VCaP (cell line): ENCODE measurements around the gene WDR70.

ENCODE experiments used
- H3K27ac ChIP-seq: fragments of 450-650 bp; 2 replicates; pipeline ENCODE4 v1.5.1; 2017
- CTCF ChIP-seq: fragments of 450-650 bp; conservative IDR thresholded peaks from 2 replicates; pipeline ENCODE4 v1.5.1; 2017; ENCODE audit warnings: mild to moderate bottlenecking, moderate library complexity

The WDR70 gene

GRCh38 chr5:37694867-37695266, 315.7 kb downstream of the WDR70 start:
- H3K27ac ChIP-seq, result no peak overlapping the region
- no peak for TF ChIP-seq CTCF

GRCh38 chr5:37695647-37696046, 316.5 kb downstream of the WDR70 start:
- no peak for TF ChIP-seq CTCF
- H3K27ac ChIP-seq, result no peak overlapping the region

GRCh38 chr5:37696190-37697021, 317.3 kb downstream of the WDR70 start:
- H3K27ac ChIP-seq, result no peak overlapping the region
- TF ChIP-seq CTCF, result no peak

GRCh38 chr5:37701868-37702267, 322.8 kb downstream of the WDR70 start:
- no peak for TF ChIP-seq CTCF
- H3K27ac ChIP-seq, result no peak overlapping the region

- no peak for TF ChIP-seq CTCF
- no peak overlapping the region for H3K27ac ChIP-seq
Observed at GRCh38 chr5:37703841-37704241, 324.7 kb downstream of the WDR70 start.

GRCh38 chr5:37704406-37704805, 325.3 kb downstream of the WDR70 start:
- no peak overlapping the region for H3K27ac ChIP-seq
- no peak for TF ChIP-seq CTCF

- no peak overlapping the region for H3K27ac ChIP-seq
- TF ChIP-seq CTCF, result no peak
Observed at GRCh38 chr5:37709020-37709419, 329.9 kb downstream of the WDR70 start.
